Myocyte (in vitro differentiated cells): ENCODE data around the gene PREX1. TPM values are rescaled to one million over a fixed set of nuclear protein-coding genes. Genes with fewer than 3 reads are reported as not detected.

Source experiments
- DNase-seq: peaks from one replicate; pipeline ENCODE4 v3.0.0-alpha.2; 2012; ENCODE audit warnings: low read depth
- total RNA-seq: library from RNA; depleted of rRNA; stranded (reverse); fragments of >200 nt; gene quantifications from 2 replicates; pipeline ENCODE4 v1.2.3, GENCODE V29; 2014

Gene PREX1
- total RNA-seq, 1 donor from 2014 or later: 5.5 TPM

DNA sequence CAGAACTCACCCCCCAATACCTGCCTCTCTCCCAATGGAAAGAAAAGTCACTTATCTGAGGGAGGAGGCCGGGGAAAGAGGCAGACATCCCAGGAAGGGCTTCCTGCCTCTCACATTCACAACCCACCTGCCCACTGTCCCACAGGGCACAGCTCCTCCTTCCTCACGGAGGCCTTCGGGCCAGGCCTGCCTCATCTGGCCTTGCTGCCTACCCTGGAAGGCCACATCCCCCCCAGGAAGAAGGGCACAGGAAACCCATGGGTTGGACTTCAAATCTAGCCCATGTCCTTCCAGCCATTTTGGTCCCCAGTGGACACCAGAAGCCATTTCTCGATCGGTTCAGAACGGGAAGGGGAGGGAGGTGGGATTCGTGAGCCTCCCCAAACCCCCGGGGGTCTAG lies 162.0 kb downstream of the PREX1 start:
- no peak for DNase-seq

DNA sequence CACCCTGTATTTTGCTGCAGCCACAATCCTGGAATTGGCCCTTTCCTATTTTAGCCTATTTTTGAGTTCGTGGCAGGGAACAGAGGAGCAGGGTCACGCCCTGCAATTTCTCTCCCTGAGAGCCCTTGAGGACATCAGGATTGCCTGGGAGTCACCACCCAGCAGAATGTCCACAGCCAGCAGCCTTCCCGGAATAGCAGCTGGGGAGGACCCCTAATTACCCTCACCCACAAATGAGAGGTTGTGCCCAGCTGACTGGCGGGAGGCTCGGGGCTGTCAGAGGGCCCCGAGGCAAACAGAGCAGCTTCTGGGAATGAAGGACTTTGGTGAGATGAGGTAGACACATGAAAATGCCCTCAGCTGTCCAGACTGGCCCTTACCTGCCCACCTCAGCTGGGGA lies 165.1 kb downstream of the PREX1 start:
- peak; percentile 71 for DNase-seq

- peak; percentile 74 for DNase-seq
These were observed 166.0 kb downstream of the PREX1 start for GRCh38 chr20:48661575-48662455.

- no peak for DNase-seq
These were observed 167.0 kb downstream of the PREX1 start for GRCh38 chr20:48660788-48661187.

DNA sequence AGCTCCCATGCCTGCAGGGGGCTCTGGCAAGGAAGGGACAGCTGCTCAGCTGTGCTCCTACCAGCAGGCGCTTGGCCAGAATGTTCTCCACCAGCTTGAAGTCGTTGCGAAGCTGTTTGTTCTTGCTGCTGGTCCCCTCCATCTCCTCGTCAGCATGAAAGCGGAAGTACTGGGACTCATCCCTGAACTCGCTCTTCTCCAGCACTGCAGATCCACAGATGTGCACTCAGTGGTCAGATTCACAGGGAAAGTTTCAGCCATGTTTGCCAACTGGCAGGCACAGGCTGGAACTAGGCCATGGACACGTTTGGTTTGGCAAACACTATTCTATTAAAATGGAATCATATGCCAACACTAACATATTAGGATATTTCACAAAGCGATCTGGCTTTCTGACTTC lies 167.9 kb downstream of the PREX1 start:
- DNase-seq: no peak

DNA sequence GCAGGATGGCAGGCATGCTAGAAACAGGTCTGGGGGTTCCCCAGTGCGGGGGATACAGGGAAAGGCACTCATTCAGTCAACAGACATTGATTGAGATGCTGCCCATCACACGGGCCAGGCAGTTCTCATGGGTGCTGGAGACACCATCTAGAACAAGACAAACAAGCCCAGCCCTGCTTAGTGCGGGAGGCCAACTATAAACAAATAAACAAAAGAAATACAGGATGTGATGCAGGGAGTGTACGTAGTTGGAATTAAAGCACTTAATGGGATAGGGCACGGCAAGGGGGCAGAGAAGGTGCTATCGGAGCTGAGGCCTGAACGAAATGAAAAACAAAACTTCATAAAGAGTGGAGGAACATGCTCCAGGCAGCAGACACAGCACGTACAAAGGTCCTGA lies 169.3 kb downstream of the PREX1 start:
- DNase-seq: no peak

DNA sequence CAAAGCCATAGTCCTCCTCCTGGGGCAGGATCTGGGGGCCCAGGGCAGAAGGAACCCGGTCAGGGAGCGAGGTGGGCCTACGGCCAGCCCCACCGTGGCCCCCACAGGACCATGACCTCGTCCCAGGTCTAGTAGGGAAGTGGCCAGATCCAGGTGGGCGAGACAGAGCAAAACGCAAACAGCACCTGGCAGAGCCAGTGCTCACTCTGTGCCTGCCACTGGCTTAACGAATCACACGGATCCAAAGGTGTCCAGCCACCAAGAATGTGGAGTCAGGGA lies 169.7 kb downstream of the PREX1 start:
- DNase-seq: no peak

GRCh38 chr20:48657426-48658197 lies 170.2 kb downstream of the PREX1 start:
- DNase-seq: peak; percentile 89

DNA sequence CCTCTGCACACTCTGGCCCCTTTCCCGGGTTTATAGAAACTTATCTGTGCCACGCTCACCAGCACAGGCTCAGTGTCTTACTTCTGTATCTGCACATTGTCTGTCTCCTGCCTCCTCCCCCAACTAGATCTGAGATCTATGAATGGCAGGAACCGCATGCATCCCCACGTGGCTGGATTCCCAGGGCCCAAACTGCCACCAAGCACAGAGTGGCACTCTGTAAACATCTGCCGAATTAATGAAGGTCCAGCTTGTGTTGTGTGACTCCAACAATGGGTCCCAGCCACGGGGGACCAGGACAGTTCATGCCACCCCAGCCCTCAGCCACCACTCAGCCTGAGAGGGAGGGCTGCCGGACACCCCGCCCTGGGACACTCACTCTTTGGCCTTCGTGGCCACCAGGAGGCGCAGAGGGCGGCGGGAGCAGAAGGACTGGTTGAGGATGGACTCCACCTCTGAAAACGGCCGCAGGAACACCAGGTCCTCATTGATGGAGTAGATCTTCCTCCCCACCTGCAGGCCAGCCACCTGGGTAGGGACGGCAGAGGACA lies 171.1 kb downstream of the PREX1 start:
- DNase-seq: no peak

DNA sequence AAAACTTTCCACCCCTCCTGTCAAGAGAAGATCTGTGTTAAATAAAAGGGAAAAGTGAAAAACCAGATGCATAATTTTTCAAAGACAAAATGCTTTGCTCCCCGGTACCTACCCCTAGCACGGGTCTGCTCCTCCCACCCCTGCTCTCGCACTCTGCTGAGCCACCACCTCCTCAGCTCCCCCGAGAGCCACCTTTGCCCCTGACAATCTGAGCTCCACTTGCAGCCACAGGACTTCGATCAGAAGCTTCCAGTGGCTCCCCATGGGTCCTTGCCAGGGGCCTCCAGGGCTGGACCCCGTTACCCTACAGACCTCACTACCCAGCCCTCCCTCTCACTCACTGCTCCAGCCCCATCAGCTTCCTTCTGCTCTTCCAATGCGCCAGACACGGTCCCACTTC lies 171.7 kb downstream of the PREX1 start:
- no peak for DNase-seq

- no peak for DNase-seq
These were observed 174.1 kb downstream of the PREX1 start for GRCh38 chr20:48653706-48654051.

- no peak for DNase-seq
These were observed 174.7 kb downstream of the PREX1 start for GRCh38 chr20:48652961-48653705.

DNA sequence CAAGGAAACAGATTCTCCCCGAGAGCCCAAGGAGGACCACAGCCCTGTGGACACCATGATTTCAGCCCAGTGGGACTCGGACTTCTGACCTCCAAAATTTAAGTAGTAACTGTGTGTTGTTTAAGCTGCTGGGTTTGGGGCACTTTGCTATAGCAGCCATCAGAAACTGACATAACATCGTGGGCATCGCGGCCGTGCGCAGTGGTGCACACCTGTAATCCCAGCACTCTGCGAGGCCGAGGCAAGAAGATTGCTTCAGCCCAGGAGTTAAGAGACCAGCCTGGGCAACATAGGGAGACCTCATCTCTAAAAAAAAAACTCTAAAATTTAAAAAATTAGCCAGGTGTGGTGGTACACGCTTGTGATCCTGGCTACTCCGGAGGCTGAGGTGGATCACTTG lies 175.8 kb downstream of the PREX1 start:
- DNase-seq: no peak

DNA sequence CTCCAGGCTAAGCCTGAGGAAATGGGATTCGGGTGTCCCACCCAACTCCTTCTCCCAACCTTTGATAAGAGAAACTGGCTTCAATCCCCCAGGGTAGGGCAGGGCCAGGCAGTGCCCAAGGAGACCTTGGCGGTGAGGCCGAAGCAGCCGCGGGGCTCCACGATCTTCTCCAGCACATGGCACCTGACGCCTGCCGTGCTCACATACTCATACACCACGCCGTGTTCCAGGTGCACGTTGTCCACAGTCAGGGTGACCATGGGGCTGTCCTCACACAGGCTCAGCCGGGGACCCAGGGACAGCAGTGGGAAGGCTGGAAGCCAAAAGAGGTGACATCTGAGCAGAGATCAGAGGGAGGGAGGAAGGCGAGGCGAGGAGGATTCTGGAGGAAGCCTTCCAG lies 176.5 kb downstream of the PREX1 start:
- no peak for DNase-seq

- no peak for DNase-seq
These were observed 177.9 kb downstream of the PREX1 start for GRCh38 chr20:48649868-48650267.

- no peak for DNase-seq
These were observed 178.6 kb downstream of the PREX1 start for GRCh38 chr20:48649104-48649626.

DNA sequence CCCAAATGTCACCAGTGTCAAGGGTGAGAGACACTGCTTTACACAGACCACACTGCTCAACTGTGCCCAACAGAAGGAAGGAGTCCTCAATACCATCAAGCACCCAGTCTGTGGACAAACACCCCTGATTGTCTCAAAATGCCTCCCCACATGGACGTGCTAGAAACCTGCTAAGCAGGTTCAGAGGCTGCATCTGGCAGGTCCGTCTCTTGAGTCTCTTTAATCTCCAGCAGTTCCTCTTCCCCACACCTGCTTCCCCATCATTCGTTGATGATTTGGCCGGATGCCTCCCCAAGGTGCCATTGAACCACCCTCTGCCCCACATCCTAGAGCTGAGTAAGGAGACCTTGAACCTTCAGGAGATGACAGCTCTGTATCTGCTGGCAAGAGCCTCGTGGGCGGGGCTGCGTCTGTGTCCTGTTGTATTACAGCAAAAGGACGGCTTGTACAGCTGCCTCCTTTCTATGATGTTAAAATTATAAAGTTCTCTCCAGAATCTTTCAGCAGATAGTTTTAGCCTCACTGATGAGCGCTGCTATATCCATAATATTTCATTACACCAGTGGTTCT lies 179.2 kb downstream of the PREX1 start:
- no peak for DNase-seq

GRCh38 chr20:48647858-48648257 lies 179.9 kb downstream of the PREX1 start:
- no peak for DNase-seq

GRCh38 chr20:48645666-48646065 lies 182.1 kb downstream of the PREX1 start:
- no peak for DNase-seq

- no peak for DNase-seq
These were observed 183.4 kb downstream of the PREX1 start for GRCh38 chr20:48644286-48644828.
